Muscle layer of colon (tissue), 2 donors: ENCODE data around the gene INTS12.

Experiments used
- H3K27ac ChIP-seq: one replicate; pipeline ENCODE4 v1.7.0; 2013; ENCODE audit warnings: low read depth, mild to moderate bottlenecking, low read length, moderate library complexity
- H3K27me3 ChIP-seq, 2 donors: one replicate each; pipeline ENCODE4 v1.7.0; 2013; ENCODE audit warnings: low read length in 2 of 2, mild to moderate bottlenecking in 2 of 2; ENCODE audit not compliant: insufficient read depth in 2 of 2, control insufficient read depth in 1 of 2
- H3K36me3 ChIP-seq: one replicate; pipeline ENCODE4 v1.7.0; 2013; ENCODE audit warnings: mild to moderate bottlenecking, low read length; ENCODE audit not compliant: insufficient read depth
- H3K4me1 ChIP-seq: one replicate; pipeline ENCODE4 v1.7.0; 2013; ENCODE audit warnings: mild to moderate bottlenecking, low read length; ENCODE audit not compliant: insufficient read depth
- H3K4me3 ChIP-seq, 2 donors: one replicate each; pipeline ENCODE4 v1.7.0; 2013; ENCODE audit warnings: low read length in 2 of 2, low read depth in 1 of 2, mild to moderate bottlenecking in 1 of 2, moderate library complexity in 1 of 2
- H3K9ac ChIP-seq: one replicate; pipeline ENCODE4 v1.7.0; 2013; ENCODE audit warnings: low read length
- H3K9me3 ChIP-seq: one replicate; pipeline ENCODE4 v1.7.0; 2013; ENCODE audit warnings: mild to moderate bottlenecking, low read length
- donor health status: abdominal sarcoma.
- donor health status: Adenocarcinoma of cecum.

Gene INTS12

GRCh38 chr4:105651884-105652283, 56.6 kb downstream of the INTS12 start:
- no peak overlapping the region for H3K27ac ChIP-seq

GRCh38 chr4:105650190-105650589, 58.3 kb downstream of the INTS12 start:
- no peaks in the 10 kb centered on the region for H3K9me3 ChIP-seq
- H3K27me3 ChIP-seq: no peaks in the 10 kb centered on the region
- no peak overlapping the region for H3K4me3 ChIP-seq
- H3K9ac ChIP-seq: no peak overlapping the region
- no peaks in the 10 kb centered on the region for H3K36me3 ChIP-seq
- peaks cover 11% of the 10 kb centered on the region for H3K4me1 ChIP-seq
- no peak overlapping the region for H3K27ac ChIP-seq

More at GRCh38 chr4:105651884-105652283, 56.6 kb downstream of the INTS12 start:
- no peak overlapping the region for H3K9ac ChIP-seq
- no peak overlapping the region for H3K4me3 ChIP-seq
- peaks cover 11% of the 10 kb centered on the region for H3K4me1 ChIP-seq
- H3K36me3 ChIP-seq: no peaks in the 10 kb centered on the region
- H3K9me3 ChIP-seq: no peaks in the 10 kb centered on the region
- H3K27me3 ChIP-seq: no peaks in the 10 kb centered on the region

GRCh38 chr4:105645440-105645839, 63.0 kb downstream of the INTS12 start:
- Histone ChIP-seq H3K27ac (no peak overlapping the region), H3K4me1 (no peaks in the 10 kb centered on the region), H3K27me3 (no peaks in the 10 kb centered on the region)

GRCh38 chr4:105644257-105644656, 64.2 kb downstream of the INTS12 start:
- no peak overlapping the region for H3K4me3 ChIP-seq
- H3K27me3 ChIP-seq: no peaks in the 10 kb centered on the region
- no peaks in the 10 kb centered on the region for H3K9me3 ChIP-seq
- H3K36me3 ChIP-seq: no peaks in the 10 kb centered on the region
- no peak overlapping the region for H3K27ac ChIP-seq
- H3K4me1 ChIP-seq: no peaks in the 10 kb centered on the region
- H3K9ac ChIP-seq: no peak overlapping the region

More at GRCh38 chr4:105645440-105645839, 63.0 kb downstream of the INTS12 start:
- Histone ChIP-seq H3K9ac (no peak overlapping the region), H3K9me3 (no peaks in the 10 kb centered on the region), H3K36me3 (no peaks in the 10 kb centered on the region), H3K4me3 (no peak overlapping the region)

- Histone ChIP-seq H3K27me3 (no peaks in the 10 kb centered on the region), H3K9me3 (no peaks in the 10 kb centered on the region), H3K27ac (no peak overlapping the region), H3K36me3 (no peaks in the 10 kb centered on the region), H3K4me3 (no peak overlapping the region), H3K9ac (no peak overlapping the region), H3K4me1 (peaks cover 9% of the 10 kb centered on the region)
Observed at GRCh38 chr4:105641845-105642244, 66.6 kb downstream of the INTS12 start.

- Histone ChIP-seq H3K9ac (no peak overlapping the region), H3K27ac (no peak overlapping the region), H3K36me3 (no peaks in the 10 kb centered on the region), H3K9me3 (no peaks in the 10 kb centered on the region), H3K4me3 (no peak overlapping the region), H3K27me3 (no peaks in the 10 kb centered on the region), H3K4me1 (peaks cover 16% of the 10 kb centered on the region)
Observed at GRCh38 chr4:105637408-105638176, 70.9 kb downstream of the INTS12 start.

GRCh38 chr4:105634402-105635080, 73.9 kb downstream of the INTS12 start:
- Histone ChIP-seq H3K4me1 (peaks cover 27% of the 10 kb centered on the region), H3K9ac (no peak overlapping the region), H3K36me3 (no peaks in the 10 kb centered on the region), H3K27me3 (no peaks in the 10 kb centered on the region), H3K4me3 (no peak overlapping the region), H3K27ac (no peak overlapping the region), H3K9me3 (no peaks in the 10 kb centered on the region)

GRCh38 chr4:105633241-105633640, 75.2 kb downstream of the INTS12 start:
- Histone ChIP-seq H3K4me1 (peaks cover 27% of the 10 kb centered on the region), H3K36me3 (no peaks in the 10 kb centered on the region), H3K9ac (no peak overlapping the region), H3K9me3 (no peaks in the 10 kb centered on the region), H3K27ac (no peak overlapping the region), H3K27me3 (no peaks in the 10 kb centered on the region), H3K4me3 (no peak overlapping the region)
